ENCODE results near the gene GTF3C5. TPM values are rescaled to one million over a fixed set of nuclear protein-coding genes. Genes with fewer than 3 reads are reported as not detected.
"Not testable (repeated sequence)": the region's sequence is repeated elsewhere in the genome, so short reads cannot be mapped to it uniquely, and the experiment has no call there.

The GTF3C5 gene
- total RNA-seq, 4 donors from 2014 or later, result 48.2 to 55.3 (median 48.9) TPM

DNA sequence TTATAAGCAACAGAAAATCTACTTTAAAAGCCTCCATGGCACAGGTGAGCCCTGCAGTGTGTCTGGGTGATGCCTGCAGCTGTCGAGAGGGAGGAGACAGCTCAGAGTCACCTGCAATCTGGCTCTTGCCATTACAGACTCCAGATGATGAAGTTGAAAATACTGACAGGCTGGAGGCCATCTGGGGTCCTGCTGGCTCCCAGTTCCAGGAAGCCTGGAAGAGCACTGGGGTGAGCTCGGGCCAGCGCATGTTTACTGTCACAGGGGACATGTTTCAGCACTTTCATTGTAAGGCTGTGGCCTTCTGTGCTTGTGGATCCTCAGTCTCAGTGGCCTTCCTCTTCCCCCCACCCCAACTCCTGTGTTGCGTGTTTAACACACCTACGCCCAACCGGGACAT, 59.4 kb downstream of the GTF3C5 start:
- TF ChIP-seq POLR2A (IDR thresholded peaks at IDR 0.05) (no peak), CTCF (IDR thresholded peaks at IDR 0.05) (no peak)
- Histone ChIP-seq H3K27me3 (no peaks in the 10 kb centered on the region), H3K4me1 (no peaks in the 10 kb centered on the region), H3K4me3 (no peak overlapping the region), H3K9me3 (no peaks in the 10 kb centered on the region), H3K27ac (no peak overlapping the region), H3K36me3 (no peaks in the 10 kb centered on the region)
- 69 to 93% methylated on average over 2 to 4 of the region's 6 CpGs for WGBS, 2 donors
- intact Hi-C loops (cut with DNase I), result no loop called here
- no peak for DNase-seq

DNA sequence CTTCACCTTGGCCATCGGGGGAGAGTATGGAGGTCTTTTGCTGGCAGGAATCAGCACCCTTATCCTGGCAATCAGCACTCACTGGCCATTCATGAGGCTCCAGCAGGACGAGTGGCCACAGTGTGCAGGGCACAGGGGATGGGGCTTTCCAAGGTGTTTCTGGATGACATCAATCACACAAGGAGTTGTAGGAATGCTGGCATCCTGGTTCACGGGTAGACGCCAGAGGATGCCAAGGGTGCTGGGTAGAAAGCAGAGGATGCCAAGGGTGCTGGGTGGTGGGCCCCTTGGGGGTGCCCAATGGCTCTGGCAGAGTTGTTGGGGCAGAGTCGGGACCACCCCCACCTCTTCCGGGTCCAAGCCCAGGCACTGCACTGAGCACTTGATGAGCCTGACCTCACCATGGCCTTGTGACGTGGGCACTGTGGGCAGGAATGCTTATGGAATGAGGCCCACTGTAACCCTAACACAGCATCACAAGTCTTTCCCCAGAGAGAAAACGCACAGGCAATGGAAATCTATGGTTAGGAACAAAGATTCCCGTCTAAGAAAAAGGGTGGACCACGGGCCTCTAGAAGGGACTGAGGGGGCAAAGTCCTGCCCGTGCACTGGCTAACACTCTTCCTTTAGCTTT, 60.1 kb downstream of the GTF3C5 start:
- no peak for TF ChIP-seq POLR2A (IDR thresholded peaks at IDR 0.05)
- TF ChIP-seq CTCF (IDR thresholded peaks at IDR 0.05), result no peak

GRCh38 chr9:133094351-133094750, 63.6 kb downstream of the GTF3C5 start:
- H3K4me1 ChIP-seq; intact Hi-C loops (cut with DNase I); DNase-seq; H3K4me3 ChIP-seq; H3K27ac ChIP-seq; H3K27me3 ChIP-seq: not testable (repeated sequence)
- Histone ChIP-seq H3K9me3 (peaks cover 0 to 17% (median 4%) of the 10 kb centered on the region in 3 donors), H3K36me3 (peaks cover 16 to 33% (median 20%) of the 10 kb centered on the region in 3 donors)
- 54 to 80% methylated on average over 2 to 4 of the region's 4 CpGs for WGBS, 2 donors

More for the DNA sequence above, 60.1 kb downstream of the GTF3C5 start:
- no peaks in the 10 kb centered on the region for H3K27me3 ChIP-seq
- H3K9me3 ChIP-seq, result peaks cover 0 to 5% (median 0%) of the 10 kb centered on the region in 3 donors
- H3K27ac ChIP-seq, result no peak overlapping the region
- DNase-seq, result no peak
- H3K4me3 ChIP-seq, result no peak overlapping the region
- 53 to 73% methylated on average over 7 to 9 of the region's 11 CpGs for whole genome bisulfite sequencing, 2 donors
- no peaks in the 10 kb centered on the region for H3K36me3 ChIP-seq
- H3K4me1 ChIP-seq, result no peaks in the 10 kb centered on the region
- intact Hi-C loops (cut with DNase I), result no loop called here

DNA sequence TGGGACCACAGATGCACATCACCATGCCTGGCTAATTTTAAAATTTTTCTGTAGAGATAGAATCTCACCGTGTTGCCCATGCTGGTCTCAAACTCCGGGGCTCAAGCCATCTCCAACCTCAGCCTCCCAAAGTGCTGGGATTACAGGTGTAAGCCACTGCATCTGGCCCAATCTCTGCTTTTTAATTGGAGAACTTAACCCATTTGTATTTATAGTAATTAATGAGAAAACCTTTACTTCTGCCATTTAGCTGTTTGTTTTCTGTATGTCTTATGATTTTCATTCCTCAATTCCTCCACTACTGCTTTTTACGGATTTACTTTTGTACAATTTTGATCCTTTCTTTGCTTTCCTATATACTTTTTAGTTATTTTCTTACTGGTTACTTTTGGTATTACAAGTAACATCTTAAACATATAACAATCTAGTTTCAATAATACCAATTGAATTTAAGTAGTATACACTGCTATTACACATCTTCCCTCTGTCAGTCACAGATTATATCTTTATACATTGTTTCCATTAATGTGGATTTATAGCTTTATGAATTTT, 64.1 kb downstream of the GTF3C5 start:
- H3K27me3 ChIP-seq, result no peaks in the 10 kb centered on the region
- H3K36me3 ChIP-seq, result peaks cover 19 to 38% (median 24%) of the 10 kb centered on the region in 3 donors
- peaks cover 0 to 17% (median 4%) of the 10 kb centered on the region in 3 donors for H3K9me3 ChIP-seq
- no peak for DNase-seq
- H3K4me1 ChIP-seq, result no peaks in the 10 kb centered on the region
- no peak overlapping the region for H3K4me3 ChIP-seq
- H3K27ac ChIP-seq, result no peak overlapping the region
- intact Hi-C loops (cut with DNase I), result no loop called here
- no peak for TF ChIP-seq POLR2A (IDR thresholded peaks at IDR 0.05)
- peak in 1 of 6 experiments; percentile 14 for TF ChIP-seq CTCF (IDR thresholded peaks at IDR 0.05)
- 96 to 97% methylated on average over 3 of the region's 3 CpGs for WGBS, 2 donors

DNA sequence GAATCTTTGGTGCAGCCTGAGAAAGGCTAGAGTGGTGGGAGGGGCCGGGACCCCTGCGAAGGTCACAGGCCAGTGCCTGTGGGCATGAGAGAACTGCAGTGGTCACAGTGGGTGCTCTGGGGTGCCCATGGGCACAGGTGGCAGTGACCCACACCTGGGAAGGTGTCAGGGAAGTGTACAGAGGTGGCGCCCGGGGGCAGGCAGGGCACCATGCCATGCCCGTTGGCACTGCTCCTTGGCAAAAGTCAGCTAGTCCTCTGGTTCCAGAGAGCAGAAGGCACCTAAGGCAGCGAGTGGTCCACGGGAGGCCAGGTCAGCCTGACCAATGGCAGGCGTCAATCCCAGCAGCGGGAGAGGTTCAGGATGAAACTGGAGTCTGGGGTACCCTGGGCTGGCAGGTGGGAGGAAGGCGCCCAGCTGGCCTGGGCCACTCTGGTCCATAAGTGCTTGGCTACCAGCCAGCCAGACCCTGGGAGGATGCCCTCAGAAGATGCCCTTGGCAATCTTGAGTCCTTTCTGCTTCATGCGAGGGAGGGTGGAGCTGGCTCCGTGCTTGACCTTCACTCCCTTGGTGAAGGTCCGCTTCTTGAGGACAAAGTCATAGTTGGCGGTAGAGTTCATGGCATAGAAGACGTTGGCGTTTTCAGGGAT, 67.4 kb downstream of the GTF3C5 start:
- no peak for DNase-seq
- Histone ChIP-seq H3K36me3 (peaks cover 49 to 71% (median 57%) of the 10 kb centered on the region in 3 donors), H3K9me3 (peaks cover 0 to 17% (median 4%) of the 10 kb centered on the region in 3 donors), H3K27me3 (no peaks in the 10 kb centered on the region), H3K4me1 (peaks cover 0 to 1% (median 0%) of the 10 kb centered on the region in 3 donors), H3K27ac (no peak overlapping the region), H3K4me3 (no peak overlapping the region)
- TF ChIP-seq CTCF (IDR thresholded peaks at IDR 0.05) (no peak), POLR2A (IDR thresholded peaks at IDR 0.05) (no peak)
- intact Hi-C loops (cut with DNase I), result no loop called here
- 94 to 95% methylated on average over 4 to 5 of the region's 16 CpGs for WGBS, 2 donors
